Myometrial cell (primary cell): ENCODE results near the gene ITIH6. TPM values are rescaled to one million over a fixed set of nuclear protein-coding genes. Genes with fewer than 3 reads are reported as not detected.

ENCODE experiments used
- total RNA-seq: library from RNA; depleted of rRNA; stranded (reverse); fragments of >200 nt; gene quantifications from 2 replicates; pipeline ENCODE4 v1.2.3, GENCODE V29; 2015

ITIH6 gene, protein sequence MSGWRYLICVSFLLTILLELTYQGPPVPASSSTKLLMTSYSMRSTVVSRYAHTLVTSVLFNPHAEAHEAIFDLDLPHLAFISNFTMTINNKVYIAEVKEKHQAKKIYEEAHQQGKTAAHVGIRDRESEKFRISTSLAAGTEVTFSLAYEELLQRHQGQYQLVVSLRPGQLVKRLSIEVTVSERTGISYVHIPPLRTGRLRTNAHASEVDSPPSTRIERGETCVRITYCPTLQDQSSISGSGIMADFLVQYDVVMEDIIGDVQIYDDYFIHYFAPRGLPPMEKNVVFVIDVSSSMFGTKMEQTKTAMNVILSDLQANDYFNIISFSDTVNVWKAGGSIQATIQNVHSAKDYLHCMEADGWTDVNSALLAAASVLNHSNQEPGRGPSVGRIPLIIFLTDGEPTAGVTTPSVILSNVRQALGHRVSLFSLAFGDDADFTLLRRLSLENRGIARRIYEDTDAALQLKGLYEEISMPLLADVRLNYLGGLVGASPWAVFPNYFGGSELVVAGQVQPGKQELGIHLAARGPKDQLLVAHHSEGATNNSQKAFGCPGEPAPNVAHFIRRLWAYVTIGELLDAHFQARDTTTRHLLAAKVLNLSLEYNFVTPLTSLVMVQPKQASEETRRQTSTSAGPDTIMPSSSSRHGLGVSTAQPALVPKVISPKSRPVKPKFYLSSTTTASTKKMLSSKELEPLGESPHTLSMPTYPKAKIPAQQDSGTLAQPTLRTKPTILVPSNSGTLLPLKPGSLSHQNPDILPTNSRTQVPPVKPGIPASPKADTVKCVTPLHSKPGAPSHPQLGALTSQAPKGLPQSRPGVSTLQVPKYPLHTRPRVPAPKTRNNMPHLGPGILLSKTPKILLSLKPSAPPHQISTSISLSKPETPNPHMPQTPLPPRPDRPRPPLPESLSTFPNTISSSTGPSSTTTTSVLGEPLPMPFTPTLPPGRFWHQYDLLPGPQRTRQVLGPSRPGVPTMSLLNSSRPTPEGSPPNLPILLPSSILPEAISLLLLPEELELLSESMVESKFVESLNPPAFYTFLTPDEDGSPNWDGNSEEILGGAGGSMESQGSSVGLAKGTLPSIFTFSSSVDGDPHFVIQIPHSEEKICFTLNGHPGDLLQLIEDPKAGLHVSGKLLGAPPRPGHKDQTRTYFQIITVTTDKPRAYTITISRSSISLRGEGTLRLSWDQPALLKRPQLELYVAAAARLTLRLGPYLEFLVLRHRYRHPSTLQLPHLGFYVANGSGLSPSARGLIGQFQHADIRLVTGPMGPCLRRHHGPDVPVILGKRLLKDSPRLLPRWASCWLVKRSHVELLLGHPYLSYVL
- not detected in 2 replicates for total RNA-seq

DNA sequence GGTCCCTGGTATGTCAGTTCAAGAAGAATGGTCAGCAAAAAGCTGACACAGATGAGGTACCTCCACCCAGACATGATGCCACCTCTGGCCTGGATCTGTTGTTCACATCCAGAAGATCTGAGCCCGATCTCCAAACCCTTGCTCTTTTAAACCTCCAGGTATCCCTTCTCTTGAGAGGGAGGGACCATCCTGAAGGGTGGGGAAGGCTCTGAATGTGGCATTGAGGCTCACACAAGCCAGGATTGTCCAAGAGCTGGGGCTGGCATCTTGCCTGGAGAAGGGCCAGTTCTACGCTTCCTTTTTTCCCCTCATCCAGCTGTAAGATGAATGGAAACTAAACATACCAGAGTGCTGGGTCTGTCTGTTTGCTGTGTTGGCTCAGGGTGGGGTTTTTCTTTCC lies at the start of gene ITIH6:
Gene ITIH6 (minus strand): TSS at position 119 of the 400 bp plus-strand sequence. CDS start 45 bp downstream, at position 74.

DNA sequence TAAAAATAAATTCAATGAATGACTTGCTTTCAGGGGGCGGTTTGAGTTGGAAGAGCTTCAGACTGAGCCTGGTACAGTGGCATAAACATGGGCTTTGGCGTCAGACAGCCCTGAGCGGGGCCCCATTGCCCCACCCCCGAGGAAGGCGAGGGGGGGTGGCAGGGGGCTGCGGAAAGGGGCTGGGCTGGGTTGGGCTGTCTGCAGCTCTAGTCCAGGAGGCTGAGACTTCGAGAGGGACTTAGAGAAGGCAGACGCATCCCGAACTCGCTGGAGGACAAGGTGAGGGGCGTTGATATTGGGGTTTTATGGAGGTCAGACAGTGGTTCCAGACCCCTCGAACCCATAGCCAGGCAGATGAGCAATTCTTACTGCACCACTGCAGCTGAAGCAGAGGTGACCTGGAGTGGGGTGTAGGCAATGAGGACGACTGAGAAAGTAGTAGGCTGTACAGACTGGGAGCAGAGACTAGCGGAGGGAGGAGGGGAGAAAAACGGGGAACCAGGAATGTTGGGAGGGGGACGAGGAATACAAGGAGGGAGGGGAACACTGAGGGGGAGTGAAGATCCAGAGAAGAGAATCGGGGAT lies 9.6 kb upstream of the ITIH6 start, which contains the start of gene MAGED2:
Gene MAGED2 (plus strand): TSS at position 222 of the 585 bp plus-strand sequence. CDS start 1,587 bp downstream, outside the sequence.

Other genes with a start within 250 kb of the ITIH6 start
- gene MAGED2, start 9.5 kb upstream of the ITIH6 start, total RNA-seq = 259 and 268 TPM in 2 replicates
- gene TRO, start 122.6 kb upstream of the ITIH6 start, total RNA-seq = 5.8 and 20.7 TPM in 2 replicates
- gene PFKFB1, start 195.9 kb upstream of the ITIH6 start, total RNA-seq = 0.18 TPM in 1 of 2 replicates, not detected in the other
- 12.1 and 21.3 TPM in 2 replicates for gene APEX2, start 202.1 kb upstream of the ITIH6 start, total RNA-seq
- gene ALAS2, start 232.7 kb upstream of the ITIH6 start, total RNA-seq = not detected in 2 replicates